Mesenteric fat pad (tissue), 1 donor: Measurements from ENCODE around the gene AGBL1. TPM values are rescaled to one million over a fixed set of nuclear protein-coding genes. Genes with fewer than 3 reads are reported as not detected.

ENCODE experiments used
- DNase-seq: peaks from one replicate; pipeline ENCODE4 v3.0.0-alpha.2; 2020; ENCODE audit warnings: low spot score
- total RNA-seq: library from RNA; stranded (reverse); fragmentation: NEBNext Ultra II Directional; extraction: Animal tissue kit (Norgen Biotek cat#: 25700); gene quantifications from one replicate; pipeline ENCODE4 v1.2.1, GENCODE V29; 2021
- donor health status: DM: yes; HTN: yes; CAD: no.

AGBL1 gene
- total RNA-seq, 1 donor from 2014 or later = not detected

DNA sequence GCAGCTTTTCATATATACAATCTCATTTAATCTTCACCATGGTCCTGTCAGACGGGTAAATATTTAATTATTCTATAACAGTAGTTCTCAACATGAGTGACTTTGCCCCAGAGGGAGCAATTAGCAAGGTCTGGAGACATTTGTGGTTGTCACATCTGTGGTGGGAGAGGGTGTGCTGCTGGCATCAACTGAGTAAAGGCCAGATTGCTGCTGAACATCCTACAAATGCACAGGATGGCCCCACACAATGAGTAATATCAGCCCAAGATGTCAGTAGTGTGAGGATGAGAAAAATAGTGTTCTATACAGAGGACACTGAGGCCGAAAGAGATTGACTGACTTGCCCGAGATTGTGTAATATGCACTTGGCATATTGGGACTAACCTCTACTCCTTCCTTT lies 156.0 kb downstream of the AGBL1 start:
- DNase-seq = no peak

DNA sequence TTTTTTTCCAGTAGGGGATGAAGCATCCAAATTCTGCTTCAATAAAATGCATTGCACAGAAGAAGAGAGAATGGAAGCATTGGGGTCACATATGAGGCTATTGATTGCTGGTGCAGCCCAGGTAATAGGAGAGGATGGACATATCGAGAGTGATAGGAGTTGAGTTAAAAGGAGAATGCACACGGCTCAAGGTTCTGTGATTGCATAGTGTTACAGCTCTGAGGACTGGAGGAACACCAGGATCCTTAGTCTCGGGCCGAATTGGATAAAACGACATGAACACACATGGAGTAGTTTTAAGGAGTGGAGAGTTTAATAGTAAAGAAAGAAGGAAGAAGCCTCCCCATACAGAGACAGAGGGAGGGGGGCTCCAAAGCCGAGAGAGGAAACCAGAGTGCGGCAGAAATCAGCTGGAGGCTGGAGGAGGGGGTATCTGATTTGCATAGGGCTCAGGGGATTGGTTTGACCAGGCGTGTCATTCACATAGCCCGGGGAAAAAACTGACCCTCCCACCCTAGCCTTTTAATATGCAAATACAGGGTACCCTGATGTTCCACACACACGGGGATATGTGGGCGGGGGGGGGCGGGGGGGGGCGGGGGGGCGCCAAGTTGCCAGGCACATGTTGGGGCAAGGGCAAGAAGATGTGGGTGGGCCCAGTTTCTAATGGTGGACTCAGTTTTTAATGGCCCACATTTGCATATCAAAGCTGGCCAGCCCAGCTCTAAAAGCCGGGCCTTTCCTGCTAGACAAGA lies 156.9 kb downstream of the AGBL1 start:
- no peak for DNase-seq

DNA sequence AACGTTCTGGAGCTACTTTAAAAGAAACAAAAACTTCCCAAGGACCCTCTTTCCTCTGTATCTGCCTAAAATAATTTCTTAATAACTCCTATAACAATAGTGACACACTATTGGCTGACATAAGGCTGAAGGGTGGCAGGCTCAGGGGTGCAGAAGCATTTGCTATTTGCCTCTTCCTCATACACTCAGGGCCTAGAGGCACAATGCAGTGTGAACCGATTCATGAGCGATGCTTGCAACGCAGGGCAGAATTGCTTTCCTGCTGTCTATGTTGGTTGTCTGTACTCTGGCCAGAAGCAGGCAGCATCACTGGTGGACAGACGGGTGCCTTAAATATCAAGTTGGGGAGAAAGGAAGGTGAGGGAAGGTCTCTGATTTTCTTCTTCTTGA lies 157.4 kb downstream of the AGBL1 start:
- DNase-seq = no peak

DNA sequence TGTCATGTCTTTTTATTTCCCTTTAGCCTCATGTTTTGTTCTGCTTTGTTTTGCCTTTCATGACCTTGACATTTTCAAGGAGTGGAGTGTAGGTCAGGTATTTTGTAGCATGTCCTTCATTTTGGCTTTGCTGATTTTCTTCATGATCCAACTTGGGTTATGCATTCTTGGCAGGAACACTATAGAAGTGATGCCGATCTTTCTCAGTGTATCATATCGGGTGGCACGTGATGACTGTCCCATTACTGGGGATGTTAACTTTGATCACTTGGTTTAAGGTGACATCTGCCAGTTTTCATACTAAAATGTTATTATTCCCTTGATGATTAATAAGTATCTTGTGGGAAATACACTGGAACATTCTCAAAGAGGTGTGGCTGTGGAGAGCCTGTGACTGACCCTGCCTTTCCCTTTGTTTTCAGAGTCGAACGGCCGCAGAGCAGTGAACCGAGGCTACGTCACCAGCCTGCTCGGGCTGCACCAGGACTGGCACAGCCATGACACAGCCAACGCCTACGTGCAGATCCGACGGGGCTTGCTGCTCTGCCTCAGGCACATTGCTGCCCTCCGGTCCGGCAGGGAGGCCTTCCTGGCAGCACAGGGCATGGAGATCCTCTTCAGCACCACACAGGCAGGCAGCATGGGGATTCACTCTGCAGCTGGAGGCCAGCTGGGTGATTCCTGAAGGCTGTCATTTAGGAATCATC lies 167.7 kb downstream of the AGBL1 start:
- no peak for DNase-seq

DNA sequence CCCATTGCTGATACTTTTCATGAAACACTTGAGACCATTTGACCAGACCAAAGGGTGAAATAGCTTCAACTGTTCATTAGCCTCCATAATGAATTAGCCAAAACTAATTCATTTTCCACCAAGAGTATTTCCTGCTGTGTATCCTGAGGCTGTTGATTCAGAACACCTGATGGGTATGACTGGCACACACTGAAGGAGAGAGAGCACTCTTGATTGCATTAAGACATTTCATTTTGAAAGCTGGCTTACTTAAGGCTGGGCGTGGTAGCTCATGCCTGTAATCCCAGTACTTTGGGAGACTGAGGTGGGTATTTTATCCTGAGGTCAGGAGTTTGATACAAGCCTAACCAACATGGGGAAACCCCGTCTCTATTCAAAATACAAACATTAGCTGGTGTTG lies 175.6 kb downstream of the AGBL1 start:
- DNase-seq = no peak

DNA sequence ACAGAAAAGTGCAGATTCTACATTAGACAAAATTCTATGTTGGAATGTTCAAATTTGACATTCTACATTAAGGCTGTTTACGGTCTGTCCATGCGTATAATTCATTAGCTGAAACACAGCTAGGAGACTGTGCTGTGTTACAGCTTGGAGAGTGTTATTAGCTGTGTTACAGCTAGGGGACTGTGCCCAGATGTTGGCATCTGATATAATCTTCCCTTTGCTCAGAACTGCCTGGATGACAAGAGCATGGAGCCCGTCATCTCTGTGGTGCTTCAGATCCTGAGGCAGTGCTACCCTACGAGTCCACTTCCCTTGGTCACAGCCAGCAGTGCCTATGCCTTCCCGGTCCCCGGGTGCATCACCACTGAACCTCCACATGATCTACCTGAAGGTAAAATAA lies 177.0 kb downstream of the AGBL1 start:
- no peak for DNase-seq

DNA sequence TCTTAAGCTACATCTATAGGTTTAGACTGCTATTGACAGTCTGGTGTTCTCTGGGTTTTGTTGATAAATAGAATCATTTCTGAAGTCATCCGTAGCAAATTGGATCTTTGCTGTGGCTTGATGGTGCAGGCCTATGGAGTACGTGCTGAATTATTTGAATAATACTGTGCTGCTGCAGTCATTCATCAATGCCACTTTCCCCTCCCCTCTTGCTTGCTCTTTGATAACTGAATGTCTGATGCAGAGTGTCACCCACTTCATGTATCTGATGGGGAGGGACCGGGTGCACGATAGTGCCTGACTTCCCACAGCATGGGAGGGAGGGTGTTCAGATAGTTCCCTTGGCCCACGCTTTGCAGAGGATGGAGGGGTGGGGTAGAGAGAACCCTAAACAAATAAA lies 179.9 kb downstream of the AGBL1 start:
- DNase-seq = no peak

DNA sequence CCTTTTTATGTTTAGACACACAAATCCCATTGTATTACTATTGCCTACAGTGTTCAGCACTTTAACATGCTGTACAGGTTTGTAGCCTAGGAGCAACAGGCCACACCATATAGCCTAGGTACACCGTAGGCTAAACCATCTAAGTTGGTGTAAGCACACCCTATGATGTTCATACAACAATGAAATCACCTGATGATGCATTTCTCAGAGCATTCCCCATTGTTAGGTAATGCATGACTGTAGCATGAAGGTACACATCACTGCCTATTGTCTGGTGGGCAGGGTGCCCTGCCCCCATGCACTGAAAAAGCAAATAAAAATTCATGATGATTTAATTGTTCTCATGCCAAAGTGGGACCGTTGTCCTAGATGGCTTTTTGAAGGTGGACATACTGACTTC lies 183.6 kb downstream of the AGBL1 start:
- no peak for DNase-seq

DNA sequence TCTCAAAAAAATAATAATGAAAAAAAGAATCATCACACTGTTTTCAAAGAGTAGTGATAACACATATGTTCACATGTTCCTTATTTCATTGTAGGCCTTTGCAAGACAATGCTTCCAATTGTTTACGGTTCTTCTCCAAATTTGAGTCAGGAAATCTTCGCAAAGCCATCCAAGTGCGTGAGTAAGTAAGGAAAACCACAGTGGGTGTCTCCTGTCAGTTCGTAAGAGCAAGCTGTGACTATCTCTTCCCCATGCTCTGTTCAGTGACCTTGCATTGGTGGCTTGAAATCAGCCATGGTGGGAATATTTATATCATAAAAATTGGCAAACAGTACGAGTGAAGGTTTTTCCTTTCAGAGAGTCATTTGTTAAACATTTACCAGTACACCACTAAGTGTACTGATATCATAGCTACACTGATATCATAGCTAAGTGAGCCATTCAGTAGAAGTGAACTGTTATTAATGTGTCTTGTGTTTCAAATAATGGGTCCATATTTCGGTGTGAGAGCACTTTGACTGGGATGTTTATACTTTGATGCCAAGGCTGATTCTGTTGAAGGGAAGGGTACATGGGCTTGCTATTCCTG lies 187.3 kb downstream of the AGBL1 start:
- no peak for DNase-seq

DNA sequence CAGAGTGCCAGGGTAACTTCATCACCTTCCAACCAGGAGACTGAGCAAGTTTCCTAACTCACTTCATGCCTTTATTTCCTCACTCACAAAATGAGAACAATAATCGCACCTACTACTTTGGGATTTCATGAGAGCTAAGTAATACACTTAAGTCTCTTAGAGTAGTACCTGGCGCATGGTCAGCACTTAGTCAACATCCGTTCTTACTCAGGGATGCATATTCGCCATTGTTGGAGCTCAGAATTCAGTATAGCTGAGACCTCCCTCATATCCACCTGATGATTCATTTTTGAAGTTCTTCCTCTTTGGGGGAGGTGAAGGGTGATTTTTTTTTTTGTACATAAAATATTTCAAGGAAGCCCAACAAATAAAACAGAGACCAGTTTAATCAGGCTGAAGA lies 188.2 kb downstream of the AGBL1 start:
- no peak for DNase-seq

DNA sequence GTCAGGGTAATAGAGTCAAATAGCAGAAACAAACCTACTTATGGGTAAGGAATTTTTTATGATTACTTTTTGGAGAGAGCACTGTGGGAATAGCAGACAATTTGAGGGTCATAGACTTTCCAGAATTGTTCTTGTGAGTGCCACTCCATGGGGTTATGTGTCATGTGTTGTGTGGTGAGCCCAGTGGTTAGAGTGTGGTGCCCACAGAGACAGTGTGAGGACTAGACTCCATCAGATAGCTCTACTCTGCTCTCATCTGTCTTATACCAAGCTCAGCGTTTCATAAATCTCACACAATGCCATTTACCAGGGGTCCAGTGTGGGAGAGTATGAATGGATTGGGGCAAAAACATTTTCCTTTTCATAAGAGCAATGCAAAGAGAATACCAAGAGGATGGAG lies 188.9 kb downstream of the AGBL1 start:
- DNase-seq = no peak

DNA sequence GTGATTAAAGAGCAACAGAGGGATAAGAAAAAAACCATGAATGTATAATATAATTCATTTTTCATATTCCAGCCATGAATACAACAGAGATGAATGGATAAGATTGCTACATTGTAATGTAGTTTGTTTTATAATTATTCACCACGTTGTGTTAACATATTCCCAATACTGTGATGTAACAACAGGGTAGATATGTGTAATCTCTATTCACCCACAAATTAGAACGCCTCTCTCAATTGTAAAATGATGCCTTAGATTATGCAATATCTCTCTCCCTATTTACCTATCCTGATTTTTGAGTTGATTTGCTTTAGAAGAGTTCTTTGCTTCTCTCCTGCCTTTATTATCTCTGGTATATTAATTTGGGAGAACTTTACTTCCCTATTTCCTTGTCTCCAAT lies 193.6 kb downstream of the AGBL1 start:
- DNase-seq = no peak

DNA sequence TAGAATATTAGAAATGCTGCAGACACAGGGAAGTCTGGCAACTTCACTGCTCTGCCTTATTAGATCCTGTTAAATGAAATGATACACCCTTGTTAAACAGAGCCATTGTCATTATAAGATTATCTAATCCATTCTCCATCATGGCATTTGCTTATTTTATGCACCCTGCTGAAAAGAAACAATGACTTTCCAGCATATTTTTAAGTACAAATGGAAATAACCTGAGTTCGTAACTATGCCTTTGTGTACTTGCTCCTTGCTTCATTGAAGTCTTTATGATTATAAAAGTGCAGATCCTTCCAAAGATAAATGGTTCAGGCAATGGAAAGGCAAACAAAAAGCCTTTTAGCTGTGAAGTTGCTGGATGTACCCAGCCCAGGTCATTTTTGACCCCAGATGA lies 195.7 kb downstream of the AGBL1 start:
- DNase-seq = no peak

DNA sequence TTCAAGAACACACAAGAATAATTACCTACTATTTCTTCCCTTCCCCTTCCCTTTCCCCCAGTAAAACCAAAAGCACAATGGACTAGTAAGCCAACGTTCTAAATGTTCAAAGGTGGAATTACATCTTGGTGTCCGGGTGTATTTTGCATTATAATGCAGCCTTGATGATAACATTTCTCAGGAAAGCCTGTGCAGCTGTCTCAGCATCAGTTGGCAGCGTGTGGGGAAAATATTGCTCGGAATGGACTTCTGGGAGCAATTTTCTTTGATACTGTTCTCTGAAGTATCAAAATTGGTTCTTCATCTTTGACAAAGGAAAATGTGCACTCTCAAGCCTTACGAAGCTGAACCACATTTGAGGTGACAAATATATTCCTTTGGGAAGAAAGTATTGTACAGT lies 198.9 kb downstream of the AGBL1 start:
- no peak for DNase-seq

DNA sequence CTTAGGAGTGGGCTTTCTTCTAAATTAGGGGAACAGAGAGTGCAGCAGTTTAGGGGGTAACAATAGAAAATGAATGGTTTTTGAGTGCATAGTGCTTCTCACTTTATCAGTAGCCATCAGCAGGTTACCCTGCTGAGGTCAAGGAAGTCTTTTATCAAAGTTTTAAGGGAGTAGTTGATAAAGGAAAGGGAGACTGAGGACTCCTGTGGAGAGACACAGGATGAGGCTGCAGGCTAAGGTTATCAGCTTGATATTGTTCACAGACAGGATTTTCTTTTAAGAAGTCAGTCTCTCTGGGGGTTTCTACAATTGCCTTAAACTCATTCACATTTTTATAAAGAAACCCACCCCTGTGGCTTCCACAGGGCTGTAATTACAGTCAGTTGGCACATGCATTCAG lies 205.0 kb downstream of the AGBL1 start:
- no peak for DNase-seq

DNA sequence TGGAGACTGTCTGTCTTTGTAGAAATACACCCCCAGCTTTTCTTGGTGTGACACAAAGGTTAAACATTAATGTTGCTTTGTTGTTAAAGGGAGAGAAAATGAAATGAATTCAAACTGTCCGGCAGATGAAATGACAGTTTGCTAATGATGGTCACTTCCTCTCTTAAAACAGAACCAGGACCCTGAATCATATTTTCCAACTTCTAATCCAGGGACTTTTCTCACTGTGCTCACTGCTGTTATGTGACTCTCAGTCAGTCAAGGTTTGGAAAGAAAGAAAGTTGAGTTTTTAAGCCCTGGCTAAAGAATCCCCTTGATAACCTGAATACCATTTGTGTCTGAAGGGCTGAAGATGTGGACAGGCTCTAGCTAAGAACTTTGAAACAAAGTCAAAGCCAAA lies 215.8 kb downstream of the AGBL1 start:
- DNase-seq = no peak

DNA sequence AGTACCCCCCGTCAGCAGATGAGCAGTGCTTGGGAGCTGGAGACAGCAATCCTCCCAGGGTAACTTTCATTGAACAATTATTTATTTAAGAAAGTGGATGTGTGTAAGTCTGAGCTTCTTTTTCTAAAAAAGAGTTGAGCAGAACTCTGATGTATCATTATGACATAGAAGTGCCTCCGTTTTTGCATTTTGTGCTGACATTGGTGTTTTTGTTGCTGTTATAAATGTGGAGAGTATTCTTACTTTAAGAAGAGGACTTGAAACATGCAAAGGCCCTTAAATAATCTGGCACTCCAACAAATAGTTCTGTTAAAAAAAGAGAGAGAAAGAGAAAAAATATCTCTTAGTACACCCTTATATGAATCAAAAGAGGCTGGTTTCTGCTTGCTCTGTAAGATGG lies 217.1 kb downstream of the AGBL1 start:
- DNase-seq = no peak

DNA sequence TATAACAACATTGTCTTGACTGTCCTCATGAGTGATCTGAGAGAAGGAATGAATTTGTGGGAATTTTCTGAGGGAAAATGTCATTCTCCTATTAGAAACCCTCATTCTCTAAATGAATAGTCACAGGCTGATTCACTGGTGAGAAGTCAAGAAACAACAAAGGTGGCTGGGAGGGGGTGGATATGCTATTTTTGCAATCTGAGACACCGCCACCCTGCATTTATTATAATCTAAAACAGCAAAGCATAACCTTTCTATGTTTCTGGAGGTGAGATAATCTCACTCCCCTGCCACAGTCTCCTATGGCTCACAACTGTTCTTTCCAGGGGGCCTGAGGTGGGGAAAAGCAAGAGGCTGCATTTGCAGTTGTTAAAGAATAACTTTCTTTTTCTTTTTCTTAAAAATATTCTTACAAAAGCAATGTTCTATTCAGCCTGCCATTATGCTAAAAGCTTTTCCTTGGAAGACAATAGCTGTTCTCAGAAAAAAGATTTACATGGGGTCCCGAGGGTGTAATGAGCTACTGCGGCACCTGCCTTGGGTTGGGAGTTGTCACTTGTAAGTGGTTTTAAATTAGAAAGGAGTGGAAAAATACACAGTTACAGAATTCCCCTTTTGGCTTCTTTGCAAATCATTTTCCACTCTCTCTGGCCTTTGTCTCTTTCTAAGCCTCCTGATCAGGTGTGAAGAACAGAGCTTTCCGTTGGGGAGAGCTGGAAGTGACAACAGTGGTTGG lies 220.9 kb downstream of the AGBL1 start:
- no peak for DNase-seq

DNA sequence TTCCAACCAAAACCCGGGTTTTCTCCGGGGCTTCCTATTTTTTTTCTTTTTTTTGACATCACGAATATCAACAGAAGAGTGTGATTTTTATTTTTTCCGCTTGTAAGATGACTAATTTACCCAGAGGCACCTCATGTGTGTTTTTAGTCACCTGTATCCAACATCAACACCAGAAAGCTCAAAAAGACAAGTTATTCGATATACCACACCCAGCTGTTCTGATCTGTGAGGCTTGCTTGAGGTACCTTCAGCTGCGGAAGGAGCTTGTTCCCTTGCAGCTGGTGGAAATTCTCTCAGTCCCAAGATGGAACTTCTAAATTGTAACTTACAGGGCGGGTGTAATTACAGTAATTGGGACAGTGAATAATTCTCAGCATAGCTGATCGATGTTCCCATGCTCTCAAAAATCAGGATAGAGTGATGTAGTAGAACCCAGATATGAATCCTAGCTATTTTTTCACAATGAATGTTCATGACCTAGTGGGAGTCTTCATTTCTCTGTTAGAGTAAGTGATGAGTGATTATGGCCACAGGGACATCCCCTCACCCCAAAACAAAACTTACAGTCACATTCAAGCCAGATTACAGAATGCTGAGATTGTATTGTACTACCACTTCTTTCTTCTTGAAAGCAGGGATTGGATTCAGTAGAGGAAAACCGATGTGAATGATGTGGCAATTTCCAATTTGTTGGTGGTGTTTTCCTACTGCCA lies 232.1 kb downstream of the AGBL1 start:
- no peak for DNase-seq

DNA sequence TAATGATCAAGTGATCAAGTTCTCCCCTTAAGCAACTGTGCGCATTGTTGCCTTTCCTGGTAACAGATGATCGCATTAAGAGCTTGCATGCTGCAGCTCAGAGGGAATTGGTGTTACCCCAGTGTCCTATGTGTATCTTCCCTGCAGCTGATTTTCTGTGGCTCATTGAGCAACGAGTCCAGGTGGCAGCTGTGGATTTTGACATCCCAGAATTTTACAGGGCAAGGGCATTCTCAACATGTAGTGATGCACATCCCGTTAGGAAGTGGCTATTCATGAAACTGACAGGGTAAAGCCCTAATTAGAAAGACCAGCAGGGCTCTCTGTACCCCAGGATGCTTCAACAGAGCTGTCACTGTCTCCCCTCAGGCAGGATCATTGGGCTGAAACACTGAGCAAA lies 232.8 kb downstream of the AGBL1 start:
- DNase-seq = no peak

DNA sequence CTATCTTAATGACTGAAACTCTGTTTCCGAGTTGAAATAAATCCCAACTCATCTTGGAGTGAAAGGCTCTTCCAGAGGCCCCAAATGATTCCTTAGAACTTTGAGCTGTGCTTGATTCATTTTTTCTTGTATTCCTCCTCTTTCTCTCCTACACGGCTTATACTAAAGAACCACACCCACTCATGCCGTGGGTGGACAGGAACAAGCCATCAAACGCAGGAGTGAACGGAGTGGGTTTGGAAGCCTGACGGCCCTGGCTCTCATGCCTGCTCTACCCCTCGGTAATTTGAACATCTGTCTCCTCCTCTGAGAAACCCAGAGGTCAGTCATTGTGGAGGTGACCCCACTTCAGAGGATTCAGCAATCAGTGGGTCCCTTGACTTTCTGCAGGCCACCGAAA lies 236.5 kb downstream of the AGBL1 start:
- no peak for DNase-seq
